Activated gamma-delta T cell treated with Interleukin-2 at 50 U/mL for 16 hours (primary cell): Measurements from ENCODE around the gene AUH.
"Not testable (repeated sequence)": the region's sequence is repeated elsewhere in the genome, so short reads cannot be mapped to it uniquely, and the experiment has no call there.

Experiments
- DNase-seq: peaks from one replicate; pipeline ENCODE4 v3.0.0-alpha.2; 2020

AUH gene

DNA sequence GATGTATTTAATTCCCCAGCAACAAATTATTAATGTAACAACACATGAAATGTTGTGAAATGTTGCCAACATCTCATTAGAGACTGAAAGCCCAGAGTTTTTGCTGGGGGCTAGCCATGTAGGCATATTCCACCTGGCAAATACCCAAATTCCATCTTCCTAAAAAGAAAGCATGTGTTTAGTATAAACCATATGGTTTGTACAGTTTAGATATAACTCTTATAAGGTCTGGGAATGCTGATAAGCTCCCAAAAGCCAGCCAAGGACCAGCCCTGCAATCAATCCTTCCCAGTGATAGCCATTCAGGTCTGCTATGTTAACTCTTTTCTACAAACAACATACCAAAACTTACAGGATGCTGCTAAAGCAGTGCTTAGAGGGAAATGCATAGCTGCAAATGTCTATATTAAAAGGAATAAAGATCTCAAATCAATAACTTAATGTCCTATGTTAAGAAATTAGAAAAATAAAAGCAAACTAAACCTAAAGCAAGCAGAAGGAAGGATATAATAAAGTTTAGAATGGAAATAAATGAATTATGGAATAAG lies 158.9 kb downstream of the AUH start:
- no peak for DNase-seq

DNA sequence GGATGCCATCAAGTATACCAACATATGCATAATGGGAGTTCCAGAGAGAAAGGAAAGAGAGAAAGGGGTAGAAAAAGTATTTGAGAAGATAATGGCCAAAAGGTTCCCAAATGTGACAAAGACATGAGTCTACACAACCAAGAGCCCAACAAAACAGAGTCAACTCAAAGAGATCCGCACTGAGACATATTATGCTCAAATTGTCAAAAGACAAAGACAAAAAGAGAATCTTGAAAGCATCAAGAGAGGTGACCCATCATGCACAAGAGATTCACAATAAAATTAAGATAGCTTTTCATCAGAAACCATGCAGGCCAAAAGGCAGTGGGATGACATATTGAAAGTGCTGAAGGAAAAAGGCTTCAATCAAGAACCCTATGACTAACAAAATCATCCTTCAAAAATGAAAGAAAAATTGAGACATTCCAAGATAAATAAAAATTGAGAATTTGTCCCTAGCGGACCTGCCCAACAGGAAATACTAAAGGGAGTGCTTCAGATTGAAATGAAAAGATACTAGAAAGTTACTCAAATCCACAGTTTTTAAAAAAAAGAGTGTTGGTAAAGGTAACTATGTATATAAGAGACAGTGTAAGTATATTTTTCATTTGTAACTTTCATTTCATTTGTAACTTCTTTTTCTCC lies 160.9 kb downstream of the AUH start:
- no peak for DNase-seq

DNA sequence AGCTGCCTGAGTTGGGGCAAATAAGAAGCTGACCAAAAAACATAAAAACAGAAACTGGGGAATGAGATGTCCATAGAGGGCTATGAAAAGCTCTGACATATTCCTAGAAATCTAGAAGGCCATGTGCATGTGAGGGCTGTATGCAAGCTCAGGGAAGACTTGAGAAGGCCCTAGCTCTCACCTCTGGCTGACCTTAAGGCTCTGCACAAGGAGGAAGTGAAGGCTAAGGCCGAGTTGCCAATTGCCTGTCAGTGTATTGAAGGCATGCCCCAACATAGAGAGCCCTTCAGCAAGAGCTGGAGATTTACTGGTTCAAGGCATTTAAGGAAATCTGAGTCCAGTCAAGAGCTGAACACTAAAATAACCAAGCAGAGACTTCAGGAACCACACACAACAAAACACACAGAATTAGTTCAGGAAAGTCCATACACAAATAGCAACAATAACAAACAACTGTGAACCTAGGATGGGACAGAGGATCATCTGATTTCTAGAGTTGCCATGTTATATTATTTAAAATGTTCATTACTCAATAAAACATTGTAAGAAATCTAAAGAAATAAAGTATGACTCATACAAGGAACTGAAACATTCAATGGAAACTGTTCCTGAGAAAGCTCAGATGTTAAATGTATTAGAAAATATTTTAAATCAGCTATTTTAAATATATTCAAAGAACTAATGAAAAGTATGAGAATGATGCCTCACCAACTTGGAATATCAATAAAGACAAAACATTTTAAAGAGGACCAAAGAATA lies 161.8 kb downstream of the AUH start:
- DNase-seq, result no peak

DNA sequence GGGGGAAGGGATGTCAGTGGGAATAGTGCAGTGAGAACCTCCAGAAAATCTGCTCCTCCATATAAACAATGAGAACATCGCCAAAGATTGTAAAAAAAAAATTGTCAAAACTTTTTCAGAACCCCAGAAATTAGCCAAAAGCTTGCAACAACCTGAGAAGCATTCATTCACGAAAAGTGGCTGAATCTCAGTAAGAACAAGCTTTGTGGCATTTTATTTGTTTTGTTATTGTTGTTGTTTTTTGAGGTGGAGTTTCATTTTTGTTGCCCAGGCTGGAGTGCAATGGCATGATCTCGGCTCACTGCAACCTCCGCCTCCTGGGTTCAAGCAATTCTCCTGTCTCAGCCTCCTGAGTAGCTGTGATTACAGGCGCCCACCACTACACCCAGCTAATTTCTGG lies 162.8 kb downstream of the AUH start:
- not testable (repeated sequence) for DNase-seq

DNA sequence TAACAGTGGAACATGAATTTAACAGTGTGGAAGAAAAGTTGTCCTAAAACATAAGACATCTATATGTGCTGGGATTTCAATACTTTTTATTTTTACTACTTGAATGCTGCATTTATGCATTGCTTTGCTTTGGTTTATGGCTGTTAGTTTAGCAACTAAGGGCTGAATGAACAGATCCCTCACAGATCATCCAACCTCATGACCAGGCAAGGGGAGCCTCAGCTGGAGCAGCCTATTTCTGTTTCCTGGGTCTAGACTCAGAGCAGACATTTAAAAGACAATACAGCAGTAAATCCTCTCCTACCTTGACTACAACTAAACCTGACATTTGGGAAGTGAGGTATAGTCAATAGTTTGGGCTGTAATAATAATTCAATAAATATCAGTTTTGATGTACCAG lies 163.3 kb downstream of the AUH start:
- no peak for DNase-seq

DNA sequence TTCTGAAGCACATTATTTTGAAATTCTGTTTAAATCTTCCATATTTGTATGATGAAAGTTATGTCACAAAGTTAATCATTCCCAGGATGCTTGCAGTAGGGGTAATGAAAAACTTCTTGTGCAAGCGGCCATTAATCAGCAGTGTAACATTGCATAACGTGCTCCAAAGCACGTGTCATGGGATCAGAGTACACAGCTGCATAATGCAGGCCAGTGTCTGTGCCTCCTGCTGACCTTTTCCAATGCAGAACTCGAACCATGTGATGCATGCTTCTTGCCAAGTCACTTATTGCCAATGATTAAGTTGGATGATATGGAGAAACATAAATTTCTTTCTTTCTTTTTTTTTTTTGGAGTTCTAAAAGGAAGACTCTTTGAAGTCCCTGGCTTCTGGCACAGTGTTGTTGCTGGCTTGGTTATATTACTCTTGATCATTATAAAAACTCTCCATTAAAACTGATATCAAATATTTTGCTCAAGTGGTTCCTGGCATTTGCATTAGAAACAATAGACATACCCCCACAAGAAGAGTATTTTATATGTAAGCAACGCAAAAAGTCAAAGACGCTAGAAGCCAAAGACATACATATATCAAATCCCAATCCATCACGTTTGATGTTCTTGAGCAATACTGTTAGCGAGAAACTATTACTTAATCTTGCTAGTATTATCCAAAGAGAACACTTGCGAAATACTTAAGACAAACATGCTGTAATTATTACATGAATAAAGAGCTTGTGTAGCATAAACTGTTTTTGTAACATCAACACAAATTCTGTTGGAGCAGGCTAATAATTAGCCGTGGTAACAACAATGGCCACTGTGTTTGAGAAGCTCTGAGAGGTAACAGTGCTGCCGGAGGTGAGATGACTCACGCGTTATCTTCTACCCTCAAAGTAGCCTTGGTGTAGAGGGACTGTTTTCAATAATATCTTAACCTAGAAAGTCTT lies 164.2 kb downstream of the AUH start:
- no peak for DNase-seq

DNA sequence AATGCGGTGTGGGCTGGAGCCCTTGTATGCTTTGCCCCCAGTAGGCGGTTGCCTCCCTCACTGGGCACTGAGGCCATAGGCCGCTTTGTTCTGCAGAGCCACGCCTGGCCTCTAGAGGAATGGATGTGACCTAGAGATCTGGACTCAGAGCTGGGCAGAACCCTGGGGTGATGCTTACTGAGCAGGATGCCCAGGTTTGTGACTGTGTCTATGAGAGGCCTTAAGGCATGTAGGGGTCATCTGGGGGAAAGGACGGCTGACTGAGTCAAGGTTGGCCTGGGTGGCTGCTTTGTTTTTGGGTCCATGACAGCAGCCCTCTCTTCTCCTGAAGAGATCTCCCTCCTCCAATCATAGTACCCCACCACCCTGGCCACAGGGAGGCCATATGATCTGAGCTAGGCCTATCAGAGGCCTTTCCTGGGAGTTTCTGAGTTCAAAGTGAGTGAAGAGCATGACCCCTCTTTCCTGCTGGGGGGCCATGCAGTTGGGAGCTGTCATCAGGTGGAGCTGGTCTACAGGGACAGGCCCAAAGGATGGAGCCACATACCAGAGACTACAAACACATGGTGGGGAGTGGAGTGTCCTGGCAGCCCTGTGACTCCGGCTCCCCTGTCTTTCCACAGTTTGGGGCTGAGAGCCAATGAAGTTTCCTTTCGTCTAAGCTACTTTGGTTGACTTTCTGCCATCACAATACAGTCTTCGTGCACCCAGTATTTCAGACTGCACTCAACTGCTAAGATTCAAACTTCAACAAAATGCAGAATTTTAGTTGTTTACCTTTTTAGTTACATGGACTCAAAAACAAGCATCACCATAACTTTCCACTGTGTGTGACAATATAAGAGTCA lies 165.4 kb downstream of the AUH start:
- no peak for DNase-seq

DNA sequence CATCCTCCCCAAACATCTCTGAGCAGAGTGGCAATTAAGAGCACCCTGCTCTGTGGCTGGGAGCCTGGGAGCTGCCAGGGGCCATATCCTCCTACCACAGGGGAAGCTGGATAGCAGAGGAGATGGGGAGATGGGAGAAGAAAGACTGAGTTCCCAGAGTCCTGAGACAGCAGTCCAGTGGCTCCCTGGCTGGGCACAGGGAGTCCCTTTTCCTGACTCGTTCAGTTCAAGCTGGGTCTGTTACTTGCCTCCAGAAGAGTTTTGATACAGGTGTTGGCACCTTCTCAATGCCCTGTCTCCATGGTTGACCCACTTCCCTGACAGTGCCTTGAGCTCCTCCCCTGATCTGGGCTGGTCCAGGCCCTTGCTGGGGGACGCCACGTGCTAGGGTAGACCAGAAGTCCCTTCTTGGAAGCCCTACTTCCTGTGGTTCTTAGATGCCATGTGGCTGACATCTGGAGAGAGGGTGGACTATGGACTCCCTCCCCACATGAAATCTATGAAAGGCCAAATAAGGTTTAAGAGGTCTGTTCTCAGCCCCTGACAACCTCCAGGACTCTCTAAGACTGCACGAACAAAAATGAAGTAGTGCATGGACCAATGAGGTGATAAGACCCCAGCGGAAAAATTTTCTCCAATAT lies 166.2 kb downstream of the AUH start:
- no peak for DNase-seq

DNA sequence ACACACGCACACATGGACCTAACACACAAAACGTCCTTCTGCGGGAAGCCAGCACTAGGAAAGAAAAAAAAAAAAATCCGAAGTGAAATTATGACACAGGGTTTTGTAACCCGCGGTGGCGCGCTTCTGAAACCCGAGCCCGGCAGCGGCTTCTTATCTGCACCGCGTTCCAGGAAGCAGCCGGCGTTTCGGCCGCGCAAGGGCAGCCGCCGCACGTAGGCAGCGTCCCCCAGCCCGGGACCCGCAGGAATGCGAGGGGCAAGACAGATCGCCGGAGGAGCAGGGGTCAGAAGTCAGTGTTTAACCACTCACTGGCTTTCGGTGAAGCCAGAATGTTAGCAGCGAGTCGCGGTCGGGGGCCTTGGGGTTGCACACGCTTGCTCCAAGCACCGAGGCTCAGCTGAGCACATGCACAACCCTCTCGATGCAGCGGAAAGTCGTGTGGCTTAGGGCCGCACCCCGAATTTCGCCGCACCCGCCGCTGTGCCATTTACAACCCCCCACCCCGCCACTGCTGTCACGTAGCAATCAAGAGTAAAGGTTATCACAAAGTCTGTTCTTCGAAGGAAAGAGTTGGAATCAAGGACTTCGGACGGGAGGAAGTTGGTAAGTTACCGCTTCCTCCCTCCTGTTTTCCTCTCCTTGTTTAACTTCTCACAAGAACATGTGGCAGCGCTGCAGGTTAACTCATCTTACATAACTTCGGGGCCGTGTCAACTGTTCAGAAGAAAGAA lies 167.9 kb downstream of the AUH start:
- peak; percentile 51 for DNase-seq

DNA sequence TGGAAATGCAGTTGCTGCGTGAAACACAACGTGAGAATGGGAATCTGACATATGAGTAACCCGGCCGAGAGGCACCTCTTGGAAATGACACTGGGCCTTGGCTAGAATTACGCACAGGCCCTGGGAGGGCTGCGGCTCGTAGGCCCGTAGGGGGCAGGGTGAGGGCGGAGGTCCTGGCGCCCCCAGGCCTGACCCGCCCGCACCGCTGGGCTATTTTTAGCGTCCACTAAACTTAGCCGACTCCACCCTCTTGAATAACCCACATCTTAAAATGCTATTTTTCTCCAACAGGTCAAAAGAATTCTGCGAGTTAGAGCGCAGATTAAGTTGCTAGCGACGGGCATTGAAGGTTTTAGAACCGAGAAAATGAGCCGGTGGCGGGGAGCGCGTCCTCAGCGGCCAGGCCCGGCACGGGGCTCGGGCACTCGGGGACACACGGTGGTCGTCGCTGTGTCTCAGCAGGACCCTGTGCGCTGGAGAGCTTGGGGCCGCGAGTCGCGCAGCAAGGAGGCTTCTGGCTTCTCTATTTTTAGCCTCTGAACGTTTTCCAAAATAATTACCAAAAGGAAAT lies 168.5 kb downstream of the AUH start:
- peak; percentile 34 for DNase-seq

DNA sequence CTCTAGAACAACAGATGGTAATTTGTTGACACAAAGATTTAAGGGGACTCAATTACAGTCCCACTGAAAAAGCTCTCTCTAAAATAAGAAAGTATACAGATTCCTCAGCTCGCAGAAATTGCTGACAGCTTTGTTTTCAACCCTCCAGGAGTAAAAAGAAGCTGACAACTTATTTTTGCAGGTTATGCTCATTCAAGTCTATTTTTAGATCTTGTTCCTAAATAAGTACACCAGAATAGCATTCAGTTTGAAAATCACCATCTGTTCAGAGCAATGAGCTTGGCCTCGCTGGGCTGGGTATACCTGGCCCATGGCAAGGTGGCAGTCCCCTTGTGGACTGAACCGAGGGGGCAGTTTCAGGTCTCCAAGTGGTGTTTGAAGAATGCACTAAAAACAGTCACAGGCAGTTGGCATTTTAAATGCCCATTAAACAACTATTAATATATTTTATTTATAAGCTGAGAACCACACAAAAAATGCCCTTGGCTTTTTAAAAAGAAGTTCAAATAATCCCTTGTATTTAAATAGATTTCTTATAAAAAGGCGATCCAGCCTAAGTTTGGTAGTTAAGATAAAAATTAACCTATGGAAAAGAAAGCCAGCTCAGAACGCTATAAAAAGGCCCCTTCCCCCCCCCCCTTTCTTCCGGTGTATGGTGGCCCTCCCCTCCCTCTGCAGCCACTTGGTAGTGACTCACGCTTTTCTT lies 169.2 kb downstream of the AUH start:
- no peak for DNase-seq

DNA sequence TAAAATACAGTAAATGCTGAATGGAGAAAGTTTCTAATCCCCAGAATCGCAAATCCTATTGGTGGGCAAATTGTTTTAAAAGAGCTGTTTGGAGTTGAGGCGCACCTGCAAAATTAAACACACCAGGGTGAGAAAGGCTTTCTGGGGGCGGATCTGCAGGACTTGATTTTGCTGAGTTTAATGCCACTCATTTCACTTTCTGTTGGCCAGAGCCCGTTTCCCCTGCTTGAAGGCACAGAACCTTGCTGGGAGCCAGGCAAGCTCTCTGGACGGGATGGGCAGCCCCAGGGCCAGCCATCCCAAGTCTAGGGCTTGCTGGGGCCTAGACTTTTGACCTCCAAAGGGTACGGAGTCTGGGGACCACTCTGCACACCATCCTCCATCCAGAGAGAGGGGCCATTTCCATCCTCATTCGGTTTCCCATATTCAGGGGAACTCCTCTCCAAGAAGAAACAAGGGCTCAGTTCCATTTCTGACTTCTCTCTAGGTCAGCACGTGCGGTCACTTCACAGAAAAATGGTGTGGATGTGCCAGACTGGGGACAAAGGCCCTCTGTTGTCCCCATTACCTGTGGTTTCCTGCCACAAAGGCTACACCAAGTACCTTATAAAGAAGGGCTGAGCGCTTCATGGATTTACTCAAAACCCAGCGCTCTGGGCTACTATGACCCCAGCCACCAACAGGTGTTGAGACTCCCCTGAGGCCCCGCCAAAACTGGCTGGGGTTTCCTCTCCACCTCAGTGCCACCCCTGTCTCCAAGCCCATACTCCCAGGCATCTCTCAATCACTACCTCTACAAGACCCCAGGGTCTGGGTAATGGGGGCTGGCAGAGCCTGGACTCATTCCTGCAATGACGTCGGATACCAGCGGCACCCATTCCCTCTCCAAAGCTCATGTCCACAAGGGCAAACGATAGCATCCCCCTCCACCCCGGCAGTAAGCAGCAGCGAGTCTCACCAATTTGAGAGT lies 170.0 kb downstream of the AUH start:
- DNase-seq, result no peak

DNA sequence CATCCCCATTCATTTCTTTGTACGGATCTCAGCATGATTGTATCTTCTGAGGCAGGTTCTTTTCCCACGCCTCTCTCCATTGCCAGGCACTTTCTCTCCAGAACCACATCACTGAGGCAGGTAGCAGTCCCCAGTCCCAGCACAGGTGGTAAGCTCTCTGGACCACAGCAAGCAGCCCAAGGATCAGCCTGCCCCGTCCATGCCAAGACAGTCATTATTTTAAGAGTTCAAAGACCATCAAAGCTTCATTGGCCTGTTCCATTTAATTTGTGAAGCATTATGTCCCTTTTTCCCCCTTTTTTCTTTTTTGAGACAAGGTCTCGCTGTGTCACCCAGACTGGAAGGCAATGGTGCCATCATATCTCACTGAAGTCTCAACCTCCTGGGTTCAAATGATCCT lies 171.7 kb downstream of the AUH start:
- no peak for DNase-seq

DNA sequence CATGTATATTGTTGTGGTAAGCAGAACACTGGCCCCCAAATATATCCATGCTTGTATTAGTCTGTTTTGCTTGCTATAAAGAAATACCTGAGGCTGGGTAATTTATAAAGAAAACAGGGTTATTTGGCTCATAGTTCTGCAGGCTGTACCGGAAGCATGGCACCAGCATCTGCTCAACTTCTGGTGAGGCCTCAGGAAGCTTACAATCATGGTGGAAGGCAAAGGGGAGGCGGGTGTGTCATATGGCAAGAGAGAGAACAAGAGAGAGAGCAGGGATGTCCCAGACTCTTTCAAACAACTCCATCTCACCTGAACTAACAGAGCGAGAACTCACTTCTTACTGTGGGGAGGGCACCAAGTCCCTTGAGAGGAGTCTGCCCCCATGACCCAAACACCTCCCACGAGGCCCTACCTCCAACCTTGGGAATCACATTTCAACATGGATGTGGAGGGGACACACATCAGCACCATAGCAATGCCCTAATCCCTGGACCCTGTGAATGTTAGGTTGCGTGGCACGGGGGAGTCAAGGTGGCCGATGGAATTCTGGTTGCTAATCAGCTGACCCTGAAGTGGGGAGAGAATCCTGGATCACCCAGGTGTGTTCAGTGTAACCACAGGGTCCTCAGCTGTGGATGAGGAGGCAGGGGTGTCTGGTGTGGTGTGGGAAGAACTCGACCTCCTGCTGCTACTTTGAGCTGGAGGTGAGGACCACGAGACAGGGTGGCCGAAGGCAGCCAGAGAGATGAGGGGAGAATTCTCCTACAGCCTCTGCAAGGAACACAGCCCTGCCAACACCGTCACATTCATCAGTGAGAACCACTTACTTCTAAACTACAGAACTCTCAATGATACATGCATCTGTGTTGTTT lies 172.8 kb downstream of the AUH start:
- DNase-seq, result no peak

DNA sequence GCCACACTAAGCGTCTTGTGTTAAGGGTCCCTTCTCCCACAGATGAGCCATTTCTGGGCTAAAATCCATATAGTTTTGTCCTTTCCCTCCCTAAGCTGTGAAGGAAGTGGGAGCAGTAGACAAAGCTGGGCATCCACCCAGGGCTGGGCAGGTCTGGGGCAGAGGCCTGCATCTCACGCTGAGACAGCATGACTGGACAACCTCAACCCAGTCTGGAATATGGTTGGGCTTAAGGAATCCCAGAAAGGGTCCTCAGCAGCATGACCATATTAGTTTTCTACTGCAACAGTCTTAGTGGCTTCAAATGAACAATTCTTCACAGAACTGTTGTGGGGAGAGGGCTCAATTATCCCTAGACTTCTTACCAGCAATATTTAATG lies 173.8 kb downstream of the AUH start:
- no peak for DNase-seq

DNA sequence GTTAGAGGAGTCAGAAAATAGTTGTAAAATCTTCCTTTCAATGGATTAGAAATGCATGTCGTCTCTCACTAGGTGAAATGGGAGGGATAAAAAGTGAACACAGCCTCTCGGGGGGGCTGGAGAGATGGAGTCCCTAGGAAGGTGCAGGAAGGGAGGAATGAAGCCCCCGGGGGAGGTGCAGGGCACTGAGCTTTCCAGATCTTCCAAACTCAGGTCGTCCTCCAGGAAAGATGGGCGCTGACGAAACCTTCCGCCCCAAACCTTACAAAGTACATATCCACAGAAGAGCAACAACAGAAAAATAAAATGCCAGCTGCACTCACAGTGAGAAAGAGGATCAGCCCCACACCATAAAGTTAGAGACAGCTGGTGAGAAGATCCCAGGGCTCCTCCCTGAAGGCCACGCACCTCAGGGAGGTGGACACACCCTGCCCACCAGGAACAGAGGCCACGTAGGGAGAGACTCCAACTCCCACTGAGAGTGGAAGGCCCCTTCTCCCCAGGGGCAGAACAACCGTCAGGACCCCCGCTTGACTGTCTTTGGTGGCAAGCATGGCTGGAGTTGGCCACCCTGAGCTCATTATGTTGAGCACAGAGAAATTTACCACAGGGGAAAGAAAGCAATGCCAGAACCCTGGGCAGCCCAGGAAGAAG lies 174.3 kb downstream of the AUH start:
- DNase-seq, result no peak

DNA sequence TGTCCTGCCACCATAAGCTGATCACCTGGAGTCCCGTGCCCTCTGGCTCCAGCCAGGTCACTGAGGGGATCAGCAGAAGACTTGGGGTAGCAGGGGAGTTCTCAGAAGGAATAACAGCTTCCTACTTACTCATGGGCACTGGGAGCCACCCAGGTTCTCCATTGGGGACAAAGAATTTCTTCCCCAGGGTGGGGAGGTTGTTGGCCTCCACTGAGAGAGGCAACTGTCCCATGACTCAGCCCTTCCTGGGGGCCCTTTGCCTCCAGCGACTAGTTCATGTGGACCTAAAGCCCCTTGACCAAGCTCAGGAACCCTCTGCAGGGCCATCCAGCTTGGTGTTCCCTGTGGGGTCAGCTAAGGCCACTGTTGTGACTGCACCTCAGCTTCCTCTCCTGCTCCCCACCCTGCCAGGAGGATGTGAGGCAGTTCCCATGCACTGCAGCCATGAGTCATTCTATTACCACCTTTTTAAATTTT lies 175.0 kb downstream of the AUH start:
- DNase-seq, result no peak
